OCI-LY1 (cell line): ENCODE measurements around the gene FGF14.

ENCODE experiments used
- EZH2 ChIP-seq: fragments of 200-600 bp; sonication (generic), shearing (Covaris generic); IDR thresholded peaks from 2 replicates; pipeline ENCODE4 v1.8.0; 2017; ENCODE audit warnings: borderline replicate concordance, mixed run types, mild to moderate bottlenecking, antibody characterized with exemption, low read length, moderate library complexity, mixed read lengths
- TF ChIP-seq, protein P1 (sequence below): fragments of 200-600 bp; sonication (generic), shearing (Covaris generic); IDR thresholded peaks from 2 replicates; pipeline ENCODE4 v1.5.1; 2017; ENCODE audit warnings: mild to moderate bottlenecking, antibody characterized with exemption, low read length, moderate library complexity, mixed read lengths

DNA sequence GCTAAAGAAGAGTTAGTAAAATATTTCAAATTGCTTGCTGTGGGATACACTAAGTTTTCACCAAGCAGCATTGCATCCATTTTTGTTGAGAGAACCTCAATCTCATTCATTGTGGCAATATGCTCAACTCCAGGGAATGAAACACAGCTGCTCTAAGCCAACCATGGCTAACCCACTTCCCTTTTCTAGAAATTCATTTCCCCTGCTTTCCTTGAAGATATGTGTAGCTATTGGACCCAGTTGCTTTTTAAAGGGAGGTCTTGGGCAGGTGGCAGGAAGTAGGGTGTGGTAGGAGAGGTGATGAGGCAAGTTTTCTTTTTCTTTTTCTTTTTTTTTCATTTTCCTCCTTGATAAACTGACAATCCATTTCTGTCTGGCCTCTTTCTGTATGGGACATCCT is 452.2 kb downstream of the FGF14 start:
- TF ChIP-seq, protein P1, sequence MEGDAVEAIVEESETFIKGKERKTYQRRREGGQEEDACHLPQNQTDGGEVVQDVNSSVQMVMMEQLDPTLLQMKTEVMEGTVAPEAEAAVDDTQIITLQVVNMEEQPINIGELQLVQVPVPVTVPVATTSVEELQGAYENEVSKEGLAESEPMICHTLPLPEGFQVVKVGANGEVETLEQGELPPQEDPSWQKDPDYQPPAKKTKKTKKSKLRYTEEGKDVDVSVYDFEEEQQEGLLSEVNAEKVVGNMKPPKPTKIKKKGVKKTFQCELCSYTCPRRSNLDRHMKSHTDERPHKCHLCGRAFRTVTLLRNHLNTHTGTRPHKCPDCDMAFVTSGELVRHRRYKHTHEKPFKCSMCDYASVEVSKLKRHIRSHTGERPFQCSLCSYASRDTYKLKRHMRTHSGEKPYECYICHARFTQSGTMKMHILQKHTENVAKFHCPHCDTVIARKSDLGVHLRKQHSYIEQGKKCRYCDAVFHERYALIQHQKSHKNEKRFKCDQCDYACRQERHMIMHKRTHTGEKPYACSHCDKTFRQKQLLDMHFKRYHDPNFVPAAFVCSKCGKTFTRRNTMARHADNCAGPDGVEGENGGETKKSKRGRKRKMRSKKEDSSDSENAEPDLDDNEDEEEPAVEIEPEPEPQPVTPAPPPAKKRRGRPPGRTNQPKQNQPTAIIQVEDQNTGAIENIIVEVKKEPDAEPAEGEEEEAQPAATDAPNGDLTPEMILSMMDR, result no peak
- TF ChIP-seq EZH2, result no peak
